GDM1 (cell line): Measurements from ENCODE around the gene TP73.

ENCODE experiments used
- DNase-seq: peaks from one replicate; lab custom pipeline; 2025; lab: John Stamatoyannopoulos, UW

Gene TP73

DNA sequence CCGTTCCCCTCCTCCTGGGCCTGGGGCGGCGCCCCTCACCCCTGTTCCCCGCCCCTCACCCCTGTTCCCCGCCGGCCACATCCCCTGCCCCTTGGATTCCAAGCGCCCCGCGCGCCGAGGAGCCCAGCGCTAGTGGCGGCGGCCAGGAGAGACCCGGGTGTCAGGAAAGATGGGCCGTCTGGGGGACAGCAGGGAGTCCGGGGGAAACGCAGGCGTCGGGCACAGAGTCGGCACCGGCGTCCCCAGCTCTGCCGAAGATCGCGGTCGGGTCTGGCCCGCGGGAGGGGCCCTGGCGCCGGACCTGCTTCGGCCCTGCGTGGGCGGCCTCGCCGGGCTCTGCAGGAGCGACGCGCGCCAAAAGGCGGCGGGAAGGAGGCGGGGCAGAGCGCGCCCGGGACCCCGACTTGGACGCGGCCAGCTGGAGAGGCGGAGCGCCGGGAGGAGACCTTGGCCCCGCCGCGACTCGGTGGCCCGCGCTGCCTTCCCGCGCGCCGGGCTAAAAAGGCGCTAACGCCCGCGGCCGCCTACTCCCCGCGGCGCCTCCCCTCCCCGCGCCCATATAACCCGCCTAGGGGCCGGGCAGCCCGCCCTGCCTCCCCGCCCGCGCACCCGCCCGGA lies at the start of gene TP73:
Gene TP73 (plus strand): TSS at position 587 of the 618 bp plus-strand sequence. CDS start 29,850 bp downstream, outside the sequence.
- DNase-seq: peak; percentile 32

- no peak for DNase-seq
Observed at GRCh38 chr1:3603156-3603555, 49.2 kb upstream of the TP73 start.

- DNase-seq: no peak
Observed at GRCh38 chr1:3603571-3604467, 48.5 kb upstream of the TP73 start.

DNA sequence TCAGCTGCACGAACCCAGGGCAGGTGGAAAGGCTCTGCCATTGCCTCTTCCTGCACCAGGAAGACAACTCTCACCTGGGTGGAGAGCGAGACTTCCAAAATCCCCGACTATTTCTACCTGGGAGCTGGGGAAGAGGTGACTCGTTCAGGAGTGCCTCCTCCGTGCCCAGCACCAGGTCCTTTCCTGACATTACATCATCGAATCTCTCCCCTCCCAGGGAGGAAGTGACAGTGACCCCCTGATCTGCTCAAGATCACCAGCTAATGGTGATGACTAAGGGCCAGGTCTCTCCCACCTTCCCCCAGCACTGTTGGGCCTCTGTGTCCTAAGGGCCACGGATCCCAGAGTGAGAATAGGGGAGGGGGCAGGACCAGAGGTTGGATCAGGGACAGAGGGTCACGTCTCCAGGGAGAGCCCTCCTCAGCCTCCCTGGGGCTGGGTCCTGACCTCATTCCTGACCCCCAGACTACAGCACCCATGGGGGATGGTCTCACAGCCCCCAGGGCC lies 47.8 kb upstream of the TP73 start:
- no peak for DNase-seq

- no peak for DNase-seq
Observed at GRCh38 chr1:3604997-3605823, 47.1 kb upstream of the TP73 start.

GRCh38 chr1:3606779-3607702 lies 45.3 kb upstream of the TP73 start:
- DNase-seq: no peak

- no peak for DNase-seq
Observed at GRCh38 chr1:3607703-3608065, 44.6 kb upstream of the TP73 start.

DNA sequence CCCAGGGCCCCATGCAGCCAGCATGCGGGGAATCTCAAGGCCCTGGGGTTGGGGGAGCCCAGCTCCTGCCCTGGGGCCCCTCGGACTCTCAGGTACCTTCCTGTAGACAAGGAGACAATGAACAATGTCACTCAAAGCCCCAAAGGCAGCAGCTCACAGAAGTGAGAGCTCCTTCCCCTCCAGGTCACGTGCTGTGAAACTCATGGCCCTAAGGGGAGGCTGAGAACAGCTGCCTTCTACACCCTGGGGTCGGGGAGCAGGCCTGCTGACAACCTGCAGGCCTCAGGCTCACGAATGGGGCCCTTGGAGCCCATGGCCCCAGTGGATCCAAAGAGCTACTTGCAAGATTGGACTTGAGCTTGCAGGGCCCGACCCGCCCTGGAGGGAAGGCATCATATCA lies 44.2 kb upstream of the TP73 start:
- no peak for DNase-seq

DNA sequence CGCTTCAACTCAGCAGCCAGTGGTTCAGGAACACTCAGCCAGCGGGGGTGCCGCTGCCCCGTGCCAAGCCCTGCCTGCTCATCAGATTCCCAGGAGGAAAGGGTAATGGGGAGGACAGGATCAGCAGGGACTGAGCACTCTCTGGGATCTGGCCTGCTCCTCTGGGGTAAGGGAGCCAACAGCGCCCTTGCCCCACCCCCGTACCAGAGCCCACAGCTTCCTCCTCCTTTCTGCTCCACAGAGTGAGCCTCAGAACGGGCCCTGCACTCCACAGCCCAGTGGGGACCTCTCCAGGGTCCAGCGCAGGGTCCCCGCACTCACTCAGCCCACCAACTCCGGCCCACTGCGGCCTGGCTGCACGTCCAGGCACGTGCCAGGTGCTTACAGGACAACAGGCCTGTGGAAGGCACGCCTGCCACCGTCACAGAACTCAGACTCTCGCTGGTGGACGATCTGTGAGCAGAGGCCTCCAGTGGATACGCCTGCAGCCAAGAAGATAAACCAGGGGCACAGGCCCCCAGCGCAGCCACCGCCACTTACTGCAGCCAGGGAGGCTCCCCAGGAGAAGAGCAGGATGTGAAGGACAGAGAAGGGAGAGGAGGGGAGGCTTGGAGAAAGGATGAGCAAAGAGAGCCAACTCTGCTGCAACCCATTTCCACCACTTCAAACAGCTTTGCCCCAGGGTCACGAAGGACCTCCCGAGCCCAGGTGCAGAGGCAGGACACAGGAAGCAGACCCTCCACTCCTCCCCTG lies 43.1 kb upstream of the TP73 start:
- peak; percentile 26 for DNase-seq

GRCh38 chr1:3609769-3610526 lies 42.4 kb upstream of the TP73 start:
- DNase-seq: no peak

DNA sequence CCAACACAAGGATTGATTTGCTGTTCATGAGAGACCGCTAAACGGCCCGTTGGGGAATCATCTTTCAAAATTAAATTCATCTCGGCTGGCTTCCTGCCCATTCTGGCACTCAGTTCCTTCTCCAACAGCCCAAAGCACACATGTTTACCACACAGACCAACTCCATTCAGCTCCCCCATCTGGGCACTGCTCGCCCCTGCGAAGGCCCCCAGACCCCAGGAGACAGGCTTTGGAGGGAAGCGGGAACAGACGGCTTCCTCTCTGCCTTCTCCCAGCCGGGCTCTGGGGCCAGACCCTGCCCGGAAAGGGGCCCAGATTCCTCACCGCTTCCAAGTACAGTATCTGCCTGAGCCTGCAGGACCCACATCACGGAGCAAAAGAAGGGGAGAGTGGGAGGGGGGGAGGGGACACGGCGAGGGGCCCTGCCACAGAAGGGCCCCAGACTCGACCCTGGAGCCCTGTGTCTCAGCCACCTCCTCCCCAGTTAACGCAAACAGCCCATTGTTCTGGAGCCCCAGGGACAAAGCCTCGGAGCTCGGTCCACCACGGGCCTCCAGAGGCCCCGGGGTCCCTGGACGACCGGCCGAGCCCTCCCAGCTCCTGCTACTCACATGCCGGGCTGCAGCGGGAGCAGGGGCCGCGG lies 41.7 kb upstream of the TP73 start:
- peak; percentile 31 for DNase-seq

DNA sequence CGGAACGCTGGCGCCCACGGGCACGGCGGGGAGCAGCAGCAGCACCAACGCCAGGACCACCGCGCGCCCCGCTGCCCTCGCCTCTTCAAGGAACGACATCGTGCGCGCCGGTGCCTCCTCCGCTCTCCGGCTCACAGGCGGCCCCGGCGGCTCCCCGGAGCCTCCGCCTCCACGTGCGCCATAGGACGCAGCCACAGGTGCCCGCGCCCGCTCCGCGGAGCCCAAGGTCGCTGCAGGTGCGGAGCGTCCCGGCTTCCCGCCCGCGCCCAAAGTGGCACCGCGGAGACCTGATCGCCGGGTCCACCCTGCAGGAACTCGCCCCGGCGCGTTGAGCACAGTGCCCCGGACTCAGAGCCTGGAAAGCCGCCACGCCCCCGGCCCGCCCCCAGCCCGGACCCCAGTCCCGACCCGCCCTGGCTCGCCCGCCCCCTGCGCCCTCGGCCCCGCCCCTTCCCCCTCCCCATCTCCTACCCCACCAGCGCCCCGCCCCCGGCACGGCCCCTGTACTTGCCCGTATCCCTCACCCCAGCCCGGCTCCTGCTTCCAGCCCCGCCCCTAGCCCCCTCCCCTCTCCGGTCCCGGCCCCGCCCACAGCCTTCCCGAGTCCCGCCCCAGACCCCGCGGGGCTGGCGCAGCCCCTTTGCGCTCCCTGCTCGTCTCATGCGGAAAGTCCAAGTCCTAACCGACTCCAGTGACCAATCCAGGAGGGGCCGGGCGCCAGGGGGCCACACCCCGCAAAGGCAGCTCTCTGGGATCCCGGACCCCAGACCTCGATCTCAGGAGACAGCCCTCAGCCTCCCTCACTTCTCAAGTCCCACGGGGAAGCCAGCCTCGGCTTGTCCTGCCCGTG lies 40.9 kb upstream of the TP73 start, which contains the start of gene MEGF6:
Gene MEGF6 (minus strand): TSS at position 339 of the 850 bp plus-strand sequence. CDS start 240 bp downstream, at position 99.
- peak; percentile 77 for DNase-seq

DNA sequence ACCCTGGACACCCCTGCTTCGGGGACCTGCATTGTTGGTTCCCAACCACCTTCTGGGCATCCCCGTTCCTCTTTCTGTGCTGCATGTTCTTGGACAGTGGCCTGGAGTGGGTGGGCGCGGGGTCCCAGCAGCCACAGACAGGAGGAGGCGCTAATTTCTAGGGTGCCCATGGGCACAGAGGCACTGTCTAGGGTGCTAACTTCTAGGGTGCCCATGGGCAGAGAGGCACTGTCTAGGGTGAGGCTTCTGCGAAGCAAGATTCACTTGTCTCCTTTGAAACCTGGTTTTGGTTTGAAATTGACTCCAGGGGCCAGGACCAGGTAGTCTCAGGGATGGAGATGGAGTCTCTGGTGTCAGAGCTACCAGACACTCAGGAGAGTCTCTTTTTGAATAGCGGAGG lies 40.2 kb upstream of the TP73 start:
- no peak for DNase-seq

- no peak for DNase-seq
Observed at GRCh38 chr1:3614755-3615742, 37.3 kb upstream of the TP73 start.

DNA sequence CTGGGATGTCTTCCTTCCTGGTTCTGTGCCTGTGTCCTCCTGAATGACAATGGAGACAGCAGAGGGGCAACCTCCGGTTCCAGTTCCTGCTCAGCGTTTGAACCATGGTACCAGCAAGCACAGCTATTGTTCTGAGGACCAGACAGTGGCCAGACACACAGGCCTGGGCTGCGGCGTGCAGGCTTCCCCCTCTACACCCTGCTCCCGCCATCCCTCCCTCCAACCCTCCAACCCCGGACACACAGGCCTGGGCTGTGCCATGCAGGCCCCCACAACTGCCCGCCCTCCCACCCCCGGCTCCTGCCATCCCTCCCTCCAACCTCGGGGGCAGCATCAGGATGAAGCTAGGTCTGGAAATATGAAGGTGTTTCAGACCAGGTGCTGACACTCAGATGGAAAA lies 35.5 kb upstream of the TP73 start:
- no peak for DNase-seq

DNA sequence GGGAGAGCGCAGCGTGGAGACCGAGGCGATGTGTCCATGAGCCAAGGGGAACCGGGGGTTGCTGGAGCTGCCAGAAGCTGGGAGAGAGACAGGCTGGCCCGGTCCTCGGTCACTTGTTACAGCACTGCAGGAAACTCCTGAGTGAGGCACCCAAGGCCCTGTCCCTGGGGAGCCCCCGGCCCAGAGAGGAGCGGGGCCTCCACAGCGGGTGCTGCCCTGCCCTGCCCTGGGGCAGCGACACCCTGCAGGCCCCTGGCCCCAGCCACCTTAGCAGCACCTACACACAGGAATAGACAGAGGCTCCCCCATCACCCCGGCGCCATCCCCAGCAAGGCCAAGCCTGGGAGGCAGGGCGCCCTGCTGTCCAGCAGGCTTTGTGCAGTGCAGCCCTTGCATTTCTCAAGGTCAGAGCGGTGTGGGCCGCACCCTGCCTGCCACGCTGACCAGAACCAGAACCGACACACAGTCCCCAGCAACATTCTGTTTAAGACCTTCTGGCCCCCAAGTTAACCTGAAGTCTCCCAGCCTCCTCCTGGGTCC lies 34.4 kb upstream of the TP73 start:
- DNase-seq: no peak

GRCh38 chr1:3618531-3618880 lies 33.8 kb upstream of the TP73 start:
- DNase-seq: no peak
